IMR-90 (cell line): Measurements from ENCODE around the gene AOPEP. TPM values are rescaled to one million over a fixed set of nuclear protein-coding genes. Genes with fewer than 3 reads are reported as not detected.

Experiments used
- ATAC-seq: fragments of 200-7000 bp; cut with Tn5 transposase; 2 replicates; pipeline ENCODE4 v1.9.1; 2020; ENCODE audit warnings: low read depth, mild to moderate bottlenecking, moderate library complexity
- BruUV-seq: library from RNA; stranded (reverse); fragments of 400-500 nt; replicated peaks from 2 replicates; lab custom pipeline; 2021; lab: Mats Ljungman, UMichigan
- CTCF ChIA-PET: fragments of 300-600 bp; formaldehyde crosslinking; extraction: SDS; loops from one replicate; lab custom pipeline; 2021; ENCODE audit warnings: antibody characterized with exemption; lab: Yijun Ruan, JAX
- POLR2A ChIA-PET: fragments of 300-600 bp; sonication (Branson Sonifier 250); formaldehyde crosslinking; loops from one replicate; lab custom pipeline; 2022; ENCODE audit warnings: antibody characterized with exemption; ENCODE audit not compliant: unreplicated experiment; lab: Charles Lee
- DNase-seq: peaks from one replicate; pipeline ENCODE4 v3.0.0; 2013
- H2AFZ ChIP-seq: replicated peaks from 2 replicates; pipeline ENCODE3; 2013; ENCODE audit warnings: low read length, mild to moderate bottlenecking; ENCODE audit not compliant: poor library complexity
- H2AK5ac ChIP-seq: 2 replicates; pipeline ENCODE4 v1.6.1; 2013; ENCODE audit warnings: low read depth, low read length, inconsistent platforms
- H2AK9ac ChIP-seq: replicated peaks from 2 replicates; pipeline ENCODE3; 2013; ENCODE audit warnings: mild to moderate bottlenecking, low read depth, low read length, moderate library complexity; ENCODE audit not compliant: poor library complexity
- H2BK120ac ChIP-seq: 2 replicates; pipeline ENCODE4 v1.6.1; 2013; ENCODE audit warnings: low read depth, low read length, inconsistent platforms
- H2BK15ac ChIP-seq: 3 replicates; pipeline ENCODE4 v1.6.1; 2013; ENCODE audit warnings: low read depth, low read length, inconsistent platforms
- H2BK20ac ChIP-seq: 2 replicates; pipeline ENCODE4 v1.6.1; 2013; ENCODE audit warnings: low read depth, mild to moderate bottlenecking, inconsistent platforms, low read length, moderate library complexity
- H2BK5ac ChIP-seq: 2 replicates; pipeline ENCODE4 v1.6.1; 2013; ENCODE audit warnings: mild to moderate bottlenecking, low read depth, low read length, inconsistent platforms; ENCODE audit not compliant: poor library complexity, severe bottlenecking
- H3K14ac ChIP-seq: replicated peaks from 2 replicates; pipeline ENCODE4 v1.6.1; 2013; ENCODE audit warnings: low read depth, low read length, inconsistent platforms
- H3K18ac ChIP-seq: 2 replicates; pipeline ENCODE4 v1.6.1; 2013; ENCODE audit warnings: low read depth, low read length, control low read depth
- H3K23ac ChIP-seq: 2 replicates; pipeline ENCODE4 v1.6.1; 2013; ENCODE audit warnings: low read depth, low read length, inconsistent platforms
- H3K27ac ChIP-seq: 2 replicates; pipeline ENCODE4 v1.5.1; 2013; ENCODE audit warnings: mild to moderate bottlenecking, control low read depth, low read length; ENCODE audit not compliant: insufficient read depth
- H3K27me3 ChIP-seq: 2 replicates; pipeline ENCODE4 v1.6.1; 2013; ENCODE audit warnings: low read length; ENCODE audit not compliant: control insufficient read depth, insufficient read depth
- H3K36me3 ChIP-seq: 2 replicates; pipeline ENCODE4 v1.6.1; 2013; ENCODE audit warnings: low read length, mixed read lengths; ENCODE audit not compliant: control insufficient read depth, insufficient read depth
- H3K4ac ChIP-seq: 2 replicates; pipeline ENCODE4 v1.6.1; 2013; ENCODE audit warnings: low read depth, low read length, inconsistent platforms
- H3K4me1 ChIP-seq: 2 replicates; pipeline ENCODE4 v1.6.1; 2013; ENCODE audit warnings: low read length, mixed read lengths; ENCODE audit not compliant: control insufficient read depth, insufficient read depth
- H3K4me2 ChIP-seq: 2 replicates; pipeline ENCODE4 v1.6.1; 2013; ENCODE audit warnings: low read depth, mild to moderate bottlenecking, control low read depth, low read length, moderate library complexity
- H3K4me3 ChIP-seq: 2 replicates; pipeline ENCODE4 v1.5.1; 2013; ENCODE audit warnings: low read depth, mild to moderate bottlenecking, control low read depth, low read length, moderate library complexity; ENCODE audit not compliant: insufficient read depth
- H3K56ac ChIP-seq: 2 replicates; pipeline ENCODE4 v1.6.1; 2013; ENCODE audit warnings: low read length, inconsistent platforms; ENCODE audit not compliant: insufficient read depth; ENCODE audit errors: extremely low read depth
- H3K79me1 ChIP-seq, 2 experiments: 2 replicates each; pipeline ENCODE4 v1.6.1; 2013; ENCODE audit warnings: low read length in 2 of 2, inconsistent platforms in 1 of 2, low read depth in 1 of 2
- H3K9ac ChIP-seq: 2 replicates; pipeline ENCODE4 v1.6.1; 2013; ENCODE audit warnings: low read depth, low read length, control low read depth
- H3K9me1 ChIP-seq: 2 replicates; pipeline ENCODE4 v1.6.1; 2013; ENCODE audit warnings: low read length, inconsistent platforms; ENCODE audit not compliant: insufficient read depth
- H3K9me3 ChIP-seq: 2 replicates; pipeline ENCODE4 v1.6.1; 2013; ENCODE audit warnings: low read length; ENCODE audit not compliant: control insufficient read depth, insufficient read depth
- H4K20me1 ChIP-seq: 2 replicates; pipeline ENCODE4 v1.6.1; 2013; ENCODE audit warnings: low read length, inconsistent platforms; ENCODE audit not compliant: insufficient read depth
- H4K5ac ChIP-seq: 2 replicates; pipeline ENCODE4 v1.6.1; 2013; ENCODE audit warnings: mild to moderate bottlenecking, low read depth, low read length, control low read depth
- H4K8ac ChIP-seq, 2 experiments: 2 replicates each; pipeline ENCODE4 v1.6.1; 2013; ENCODE audit warnings: low read depth in 2 of 2, low read length in 2 of 2, control low read depth in 1 of 2, inconsistent platforms in 1 of 2
- H4K91ac ChIP-seq: 2 replicates; pipeline ENCODE4 v1.6.1; 2013; ENCODE audit warnings: low read depth, low read length, inconsistent platforms; ENCODE audit not compliant: insufficient read depth
- BHLHE40 ChIP-seq: fragments of 150-350 bp; IDR thresholded peaks from 2 replicates; pipeline ENCODE4 v1.6.1; 2016; ENCODE audit warnings: mild to moderate bottlenecking, low read depth, low read length
- CEBPB ChIP-seq: IDR thresholded peaks from 2 replicates; pipeline ENCODE4 v1.6.1; 2012; ENCODE audit warnings: low read depth, low read length, improper control_type of control experiment
- CHD1 ChIP-seq: IDR thresholded peaks from 2 replicates; pipeline ENCODE4 v1.6.1; 2012; ENCODE audit warnings: low read depth, low read length, improper control_type of control experiment
- ELK1 ChIP-seq: fragments of 150-350 bp; IDR thresholded peaks from 2 replicates; pipeline ENCODE4 v1.6.1; 2016; ENCODE audit warnings: low read depth, mild to moderate bottlenecking, low read length, moderate library complexity, borderline replicate concordance
- FOS ChIP-seq: fragments of 150-350 bp; IDR thresholded peaks from 2 replicates; pipeline ENCODE4 v1.6.1; 2016; ENCODE audit warnings: low read depth, low read length
- MAFK ChIP-seq: IDR thresholded peaks from 2 replicates; pipeline ENCODE4 v1.6.1; 2012; ENCODE audit warnings: low read depth, low read length, improper control_type of control experiment
- POLR2A ChIP-seq: IDR thresholded peaks from 2 replicates; pipeline ENCODE4 v1.6.1; 2012; ENCODE audit warnings: mild to moderate bottlenecking, low read depth, low read length
- RAD21 ChIP-seq: IDR thresholded peaks from 2 replicates; pipeline ENCODE4 v1.6.1; 2012; ENCODE audit warnings: low read length, improper control_type of control experiment
- RCOR1 ChIP-seq: IDR thresholded peaks from 2 replicates; pipeline ENCODE4 v1.6.1; 2012; ENCODE audit warnings: mild to moderate bottlenecking, low read length, improper control_type of control experiment; ENCODE audit not compliant: insufficient replicate concordance
- RFX5 ChIP-seq: IDR thresholded peaks from 2 replicates; pipeline ENCODE4 v1.8.0; 2012; ENCODE audit warnings: low read depth, mild to moderate bottlenecking, low read length, moderate library complexity
- SMC3 ChIP-seq: fragments of 150-350 bp; IDR thresholded peaks from 2 replicates; pipeline ENCODE4 v1.6.1; 2016; ENCODE audit warnings: low read depth, mild to moderate bottlenecking, antibody characterized with exemption, low read length, moderate library complexity
- USF2 ChIP-seq: fragments of 150-350 bp; IDR thresholded peaks from 2 replicates; pipeline ENCODE4 v1.6.1; 2017; ENCODE audit warnings: mild to moderate bottlenecking, antibody characterized with exemption, low read length, low read depth
- WGBS, 2 experiments: methylation state at CpG; one replicate each; pipeline versions ENCODE4 v1.1.5 to v1.1.7; 2013; ENCODE audit warnings: missing lambda C conversion rate in 2 of 2; ENCODE audit not compliant: insufficient read length in 1 of 2; ENCODE audit errors: extremely low coverage in 2 of 2; 5-methylcytosine and 5-hydroxymethylcytosine counted together
- dilution Hi-C: fragments of 300-500 bp; cut with HindIII; formaldehyde crosslinking; loops from one replicate; pipeline ENCODE4 v1.14.3; 2018; ENCODE audit warnings: low sequenced_read_pairs; ENCODE audit not compliant: unreplicated experiment
- in situ Hi-C: fragments of 300-500 bp; cut with MboI; formaldehyde crosslinking; loops from 3 replicates; pipeline ENCODE4 v1.14.3; 2019; ENCODE audit warnings: low sequenced_read_pairs, inconsistent platforms, mixed read lengths
- intact Hi-C: fragments of 100-400 bp; cut with micrococcal nuclease; formaldehyde crosslinking; loops from 2 replicates; pipeline ENCODE4 v1.10.0; 2022
- polyA plus RNA-seq, 3 experiments: library from polyadenylated mRNA; depleted of rRNA; stranded (reverse); fragments of >200 nt; gene quantifications; 2 replicates each; pipeline ENCODE4 v1.2.3, GENCODE V29; 2012; ENCODE audit warnings: low replicate concordance in 1 of 3
- total RNA-seq: library from RNA; depleted of rRNA; stranded (reverse); fragments of >200 nt; gene quantifications from 2 replicates; pipeline ENCODE4 v1.2.3, GENCODE V29; 2012

The AOPEP gene
- total and polyA plus RNA-seq, 2 of the 4 experiments (the other 2 are of a cell fraction): 34.9 to 38.7 TPM

DNA sequence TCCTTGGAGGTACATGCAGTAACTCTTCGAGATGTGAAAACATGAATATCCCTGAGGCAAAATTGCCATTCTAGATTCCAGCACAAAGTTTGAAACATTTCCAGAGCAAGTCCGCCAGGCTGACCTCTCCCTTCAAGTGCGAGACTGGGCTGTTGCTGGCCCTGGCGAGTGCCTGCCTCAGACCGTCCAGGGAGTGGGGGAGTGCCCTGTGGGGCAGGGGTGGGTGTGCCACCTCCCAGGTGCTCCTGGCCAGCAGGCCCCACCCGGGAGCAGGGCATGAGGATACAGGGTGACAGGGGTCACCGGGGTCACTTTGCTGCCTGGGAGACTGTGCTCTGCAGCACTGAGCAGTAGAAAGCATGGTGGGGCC, 199.9 kb downstream of the AOPEP start:
- Histone ChIP-seq H3K4ac (peak overlapping the region; percentile 68; the same call in 1 of the 2 replicates), H2AFZ (no peak overlapping the region), H4K5ac (no peak overlapping the region), H3K4me1 (peaks cover 27% of the 10 kb centered on the region), H3K9me1 (peaks cover 30% of the 10 kb centered on the region), H4K20me1 (no peaks in the 10 kb centered on the region), H3K4me3 (no peak overlapping the region), H3K18ac (no peak overlapping the region), H3K56ac (no peak overlapping the region), H2BK20ac (0 out of 2 replicates have a peak overlapping the region, but pooled peaks have one; percentile 26), H3K9ac (no peak overlapping the region), H4K8ac (no peak overlapping the region), H3K36me3 (peaks cover 3% of the 10 kb centered on the region; the same call in 1 of the 2 replicates), H3K23ac (no peak overlapping the region), H2BK15ac (peak overlapping the region; percentile 7; the same call in 1 of the 3 replicates), H3K9me3 (no peaks in the 10 kb centered on the region), H2BK5ac (no peak overlapping the region), H3K79me1 (peaks cover 17 to 43% of the 10 kb centered on the region in 2 experiments), H3K14ac (no peak overlapping the region; the same call in 1 of the 2 replicates), H3K27ac (no peak overlapping the region), H2AK9ac (no peak overlapping the region), H3K27me3 (no peaks in the 10 kb centered on the region), H2BK120ac (peak overlapping the region; percentile 52; the same call in 1 of the 2 replicates), H4K91ac (peak overlapping the region; percentile 55), H2AK5ac (peak overlapping the region; percentile 32; the same call in 1 of the 2 replicates), H3K4me2 (no peak overlapping the region)
- dilution Hi-C loops: no loop called here
- in situ Hi-C loops: no loop called here
- BruUV-seq: no TSS peak
- TF ChIP-seq USF2 (no peak), RCOR1 (no peak), MAFK (no peak), CHD1 (no peak), FOS (no peak), SMC3 (no peak), ELK1 (no peak), CEBPB (no peak), RFX5 (no peak), POLR2A (no peak), BHLHE40 (no peak), RAD21 (no peak)
- 83% methylated on average over 3 of the region's 7 CpGs; no CpG with 5 or more reads in 1 of the 2 experiments for WGBS, 2 experiments
- ATAC-seq (no peak), DNase-seq (no peak)
- ChIA-PET CTCF (no interaction called here), POLR2A (no interaction called here)
- intact Hi-C loops: no loop called here
